HG02588 (cell line): ENCODE measurements around the gene OR2G3.

ENCODE experiments used
- ATAC-seq: cut with Tn5 transposase; IDR thresholded peaks from one replicate; pipeline ENCODE4 v1.9.1; 2021; ENCODE audit warnings: mild to moderate bottlenecking, moderate library complexity; ENCODE audit not compliant: unreplicated experiment

OR2G3 gene

DNA sequence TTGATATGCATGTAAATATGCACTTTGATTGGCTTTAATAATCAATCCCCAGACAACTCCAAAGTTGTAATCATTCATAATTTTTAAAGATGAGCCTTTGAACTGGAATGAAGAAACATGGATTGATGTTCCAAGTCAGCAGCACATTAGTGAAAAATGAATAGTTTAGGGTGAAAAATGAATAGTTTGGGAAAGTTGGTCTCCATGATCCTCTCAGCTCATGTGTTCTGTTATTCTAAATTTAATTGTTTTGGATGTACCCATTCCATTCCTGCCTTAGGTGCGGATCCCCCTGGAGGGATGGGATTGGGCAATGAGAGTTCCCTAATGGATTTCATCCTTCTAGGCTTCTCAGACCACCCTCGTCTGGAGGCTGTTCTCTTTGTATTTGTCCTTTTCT, at the start of gene OR2G3:
TSS of gene OR2G3 (plus strand) at position 301 of the 400 bp plus-strand sequence. CDS start at position 301, 0 bp downstream.
- no peak for ATAC-seq

DNA sequence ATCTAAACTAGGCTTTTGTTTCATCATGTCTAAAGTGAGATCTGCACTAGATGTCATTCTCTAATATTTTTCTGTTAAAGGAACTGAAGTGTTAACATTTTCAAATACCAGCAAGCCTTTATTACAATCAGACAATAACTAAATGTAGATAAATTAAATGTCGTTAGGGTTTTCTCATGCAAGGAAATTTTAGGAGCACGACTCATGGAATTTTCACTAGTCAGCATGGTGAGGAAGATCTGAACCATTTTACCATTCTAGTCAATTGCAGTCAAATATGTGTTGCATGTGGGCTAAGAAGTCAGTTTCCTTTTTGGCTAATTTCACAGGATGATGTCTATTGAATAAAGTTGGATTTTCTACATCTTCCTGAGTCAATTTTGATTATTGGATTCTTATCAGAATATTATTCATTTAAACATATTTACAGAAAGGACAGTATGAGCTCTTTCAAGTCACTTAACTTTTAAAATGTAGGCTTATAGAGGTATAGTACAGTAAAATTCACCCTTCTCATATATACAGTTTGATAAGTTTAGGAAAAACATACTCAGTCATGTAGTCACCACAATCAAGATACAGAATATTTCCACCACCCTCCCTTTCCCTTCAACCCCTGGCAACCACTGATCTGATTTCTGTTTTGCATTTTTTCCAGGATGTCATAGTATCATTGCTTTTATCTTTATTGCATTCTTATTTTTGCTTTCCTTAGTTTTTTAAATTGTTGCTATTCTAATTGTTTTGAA, 47.3 kb upstream of the OR2G3 start:
- no peak for ATAC-seq

DNA sequence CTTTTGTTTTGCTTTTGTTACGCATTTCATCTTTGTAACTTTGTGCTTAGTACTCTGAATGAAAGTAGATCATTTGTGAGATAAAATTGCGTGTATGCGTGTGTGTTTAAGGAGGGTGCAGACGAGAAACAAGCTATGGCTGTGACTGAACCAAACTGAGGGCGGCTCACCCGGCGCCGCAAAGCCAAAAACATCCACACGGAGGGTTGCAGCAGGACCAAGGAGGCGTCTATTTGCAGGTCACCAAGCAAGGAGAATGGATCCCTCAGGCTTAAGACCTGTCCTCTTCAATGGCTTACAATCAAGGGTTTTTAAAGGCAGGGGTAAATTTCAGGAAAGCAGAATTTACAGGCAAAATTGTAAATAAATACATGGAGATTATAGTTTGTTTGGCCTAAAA, 43.7 kb upstream of the OR2G3 start:
- no peak for ATAC-seq

DNA sequence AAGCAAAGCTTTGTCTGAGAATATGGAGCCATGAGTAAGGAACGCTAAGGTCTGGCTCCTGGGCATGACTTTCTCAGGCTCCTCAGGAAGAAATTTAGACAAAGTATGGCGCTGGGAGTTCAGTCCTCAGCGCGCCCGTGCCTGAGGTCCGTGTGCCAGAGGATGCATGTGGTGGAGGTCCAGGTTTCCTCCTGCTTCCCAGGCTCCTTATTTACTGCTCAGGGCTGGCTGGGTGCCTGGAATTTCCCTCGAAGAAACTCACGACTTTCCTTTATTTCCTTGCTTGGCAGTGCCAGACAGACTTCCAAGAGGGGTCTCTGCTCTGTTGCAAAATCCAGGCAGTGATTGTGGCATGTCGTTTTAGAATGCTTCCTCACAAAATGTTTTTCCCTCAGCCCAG, 43.2 kb upstream of the OR2G3 start:
- no peak for ATAC-seq

DNA sequence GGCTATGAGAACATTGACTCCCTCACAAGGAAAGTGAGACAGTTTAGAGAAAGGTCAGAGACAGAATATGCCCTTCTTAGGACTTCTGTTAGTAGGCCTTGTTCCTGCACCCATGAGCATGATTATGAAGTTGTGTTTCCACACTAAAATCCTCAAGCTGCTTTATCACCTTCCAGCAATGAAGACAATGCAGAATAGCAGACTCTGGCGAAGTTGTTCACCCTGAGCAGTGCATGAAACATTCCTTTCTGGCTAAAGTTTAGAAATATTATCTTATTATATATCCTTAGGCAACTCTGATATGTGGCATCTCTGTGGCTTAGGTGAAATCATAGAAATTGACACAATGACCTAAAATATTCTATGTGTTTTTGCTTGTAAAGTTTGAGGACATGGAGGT, 31.1 kb upstream of the OR2G3 start:
- ATAC-seq: no peak

DNA sequence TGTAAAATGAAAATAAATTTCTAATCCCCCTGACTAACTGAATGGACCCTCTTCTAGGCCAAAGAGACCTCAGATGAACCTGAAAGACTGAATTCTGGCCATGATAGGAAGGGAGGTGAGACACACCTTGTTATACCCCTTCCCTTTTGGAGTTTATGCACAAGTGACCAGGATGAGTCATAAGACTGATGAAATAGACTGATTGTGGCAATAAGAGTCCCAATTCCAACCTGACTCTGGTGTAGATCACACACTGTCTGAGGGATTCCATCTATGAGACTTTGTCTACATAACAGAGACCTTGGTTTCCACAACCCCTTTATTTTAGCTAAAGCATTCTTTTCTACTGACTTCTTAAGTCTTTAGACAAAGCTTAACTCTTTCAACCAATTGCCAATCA, 30.7 kb upstream of the OR2G3 start:
- ATAC-seq: no peak

DNA sequence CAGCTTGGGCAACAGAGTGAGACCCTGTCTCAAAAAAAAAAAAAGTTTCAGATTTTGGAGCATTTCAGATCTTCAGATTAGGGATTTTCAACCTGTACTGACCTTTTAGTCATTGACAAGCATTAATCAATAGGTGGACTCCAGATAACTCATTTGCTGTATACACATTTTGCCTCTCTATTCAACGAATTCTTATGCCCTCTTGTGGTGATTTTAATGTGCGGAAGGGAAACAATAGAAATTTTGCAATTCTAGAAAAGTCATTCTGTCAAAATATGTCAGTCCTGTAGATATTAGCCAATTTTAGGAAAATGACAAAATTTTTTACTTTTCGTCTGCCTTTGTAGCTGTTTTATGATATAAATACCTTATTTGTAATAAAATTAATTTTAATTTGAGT, 28.9 kb upstream of the OR2G3 start:
- no peak for ATAC-seq

DNA sequence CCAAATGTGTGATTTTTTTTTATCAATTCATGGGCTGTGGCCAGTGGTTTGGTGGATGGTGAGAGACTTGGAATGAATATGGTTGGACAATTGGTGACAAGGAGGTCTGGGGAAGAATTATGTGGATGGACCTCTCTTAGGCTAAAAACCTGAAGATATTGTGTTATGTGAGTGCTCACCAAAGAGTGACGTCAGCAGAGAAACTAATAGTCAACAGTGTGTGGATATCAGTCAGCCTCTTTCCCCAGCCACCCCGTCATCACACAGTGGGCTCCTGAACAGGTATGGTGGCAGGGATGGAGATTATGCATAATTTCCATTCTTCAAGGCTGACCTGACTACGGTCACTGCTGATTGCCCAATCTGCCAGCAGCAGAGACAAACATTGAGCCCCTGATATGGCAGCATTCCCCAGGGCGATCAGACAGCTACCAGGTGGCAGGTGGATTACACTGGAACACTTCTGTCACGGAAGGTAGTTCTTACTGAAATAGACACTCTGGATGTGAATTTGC, 26.4 kb upstream of the OR2G3 start:
- ATAC-seq: no peak

DNA sequence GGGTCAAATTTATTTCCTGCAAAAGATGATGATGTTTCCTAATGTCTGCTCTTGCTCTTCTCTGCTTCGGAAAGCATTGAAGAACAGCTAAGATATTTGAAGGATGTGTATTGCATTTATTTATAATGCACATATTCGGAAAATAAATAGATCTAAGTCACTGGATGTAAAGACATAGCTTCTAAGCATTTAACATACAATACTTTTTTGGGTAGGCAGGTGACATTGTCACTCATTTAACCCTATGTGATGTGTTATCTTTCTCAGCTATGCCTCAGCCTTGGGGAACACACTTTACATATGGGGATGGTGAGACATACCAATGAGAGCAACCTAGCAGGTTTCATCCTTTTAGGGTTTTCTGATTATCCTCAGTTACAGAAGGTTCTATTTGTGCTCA, 17.3 kb upstream of the OR2G3 start, which contains the start of gene OR2G2:
TSS of gene OR2G2 (plus strand) at position 301 of the 400 bp plus-strand sequence. CDS start at position 301, 0 bp downstream.
- no peak for ATAC-seq

DNA sequence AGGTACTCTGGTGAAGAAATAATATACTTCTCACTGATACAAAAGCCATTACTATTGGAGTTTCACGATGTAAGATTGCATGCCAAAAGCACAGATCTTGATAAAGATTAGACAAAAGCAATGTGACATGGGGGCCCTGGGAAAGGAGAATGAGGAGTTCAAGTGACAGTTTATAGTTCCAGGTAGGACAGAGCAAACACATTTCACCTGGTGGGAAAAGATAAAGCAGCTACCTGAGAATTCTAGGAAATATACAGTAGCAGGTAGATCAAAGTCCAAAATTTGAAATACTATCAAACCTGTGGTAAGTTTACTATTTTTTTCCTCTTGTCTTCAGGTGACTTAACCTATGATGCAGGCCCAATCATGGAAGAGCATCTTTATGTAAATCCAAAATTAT, 8.0 kb downstream of the OR2G3 start:
- ATAC-seq: no peak

DNA sequence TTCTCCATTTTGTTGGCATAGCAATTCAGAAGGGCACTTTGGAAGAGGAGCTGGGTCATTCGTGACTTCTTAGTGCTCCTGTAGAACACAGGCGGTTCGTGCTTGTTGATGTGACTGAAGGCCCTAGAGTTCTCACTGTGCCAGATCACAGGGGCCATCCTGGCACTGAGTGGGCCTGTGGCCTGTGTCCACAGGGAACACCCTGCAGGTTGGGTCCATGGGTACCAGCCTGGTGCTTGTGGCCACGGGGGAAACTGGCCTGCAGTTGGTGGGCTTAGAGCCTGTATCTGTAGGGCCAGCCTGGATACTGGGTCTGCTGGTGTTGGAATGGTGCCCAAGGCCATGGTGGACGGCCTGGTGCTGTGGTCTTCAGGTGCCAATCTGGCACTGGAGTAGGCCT, 9.2 kb downstream of the OR2G3 start:
- ATAC-seq: no peak

DNA sequence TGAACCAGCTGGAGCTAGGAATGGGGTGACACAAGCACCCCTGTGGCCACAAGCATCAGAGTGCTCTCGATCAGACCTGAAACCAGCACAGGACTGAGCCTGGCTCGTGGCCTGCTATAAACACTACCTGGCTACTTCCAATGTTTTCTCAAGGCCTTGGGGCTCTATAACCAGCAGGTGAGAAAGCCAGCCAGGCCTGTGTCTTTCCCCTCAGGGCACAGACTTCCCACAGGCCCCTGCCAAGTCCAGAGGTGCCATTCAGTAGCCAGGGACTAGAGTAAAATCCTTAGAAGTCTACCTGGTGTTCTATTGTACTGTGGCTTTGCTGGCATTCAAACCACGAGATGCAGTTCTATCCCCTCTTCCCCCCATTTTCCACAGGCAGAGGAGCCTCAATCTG, 22.6 kb downstream of the OR2G3 start:
- no peak for ATAC-seq

DNA sequence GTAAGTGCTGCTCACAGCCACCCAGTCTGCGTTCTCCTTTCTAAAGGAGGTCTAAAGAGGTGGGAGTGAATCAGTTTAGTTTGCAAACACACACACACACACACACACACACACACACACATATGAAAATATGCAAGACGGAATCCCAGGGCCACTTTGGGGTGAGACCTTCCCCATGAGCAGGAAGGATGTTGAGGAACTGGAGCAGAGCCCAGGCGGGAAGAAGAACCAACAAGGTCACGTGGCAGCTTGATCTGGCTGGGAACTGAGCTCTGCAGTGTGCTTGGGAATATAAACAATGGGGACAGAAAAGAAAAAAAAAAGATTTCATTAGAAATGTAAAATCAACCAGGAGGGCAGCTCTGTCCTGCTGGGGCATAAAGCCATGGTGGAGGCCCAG, 32.6 kb downstream of the OR2G3 start:
- ATAC-seq: no peak

DNA sequence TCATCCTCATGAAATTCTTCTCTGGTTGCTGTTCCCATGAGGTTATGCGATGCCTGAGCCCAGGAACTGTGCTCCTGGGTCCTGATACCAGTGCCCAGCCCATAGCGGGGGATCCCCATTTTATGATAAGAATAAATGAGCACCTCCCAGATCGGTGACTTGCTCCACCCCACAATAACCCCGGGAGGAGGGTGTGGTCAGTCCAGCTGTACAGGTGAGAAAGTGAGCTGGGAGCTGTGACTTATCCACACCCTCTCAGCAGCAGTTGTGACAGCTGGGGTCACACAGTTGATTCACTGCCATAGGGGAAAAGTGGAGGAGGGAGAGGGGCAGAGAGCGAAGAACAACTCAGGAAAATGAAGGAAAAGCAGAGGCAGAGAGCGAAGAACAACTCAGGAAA, 33.4 kb downstream of the OR2G3 start:
- no peak for ATAC-seq

DNA sequence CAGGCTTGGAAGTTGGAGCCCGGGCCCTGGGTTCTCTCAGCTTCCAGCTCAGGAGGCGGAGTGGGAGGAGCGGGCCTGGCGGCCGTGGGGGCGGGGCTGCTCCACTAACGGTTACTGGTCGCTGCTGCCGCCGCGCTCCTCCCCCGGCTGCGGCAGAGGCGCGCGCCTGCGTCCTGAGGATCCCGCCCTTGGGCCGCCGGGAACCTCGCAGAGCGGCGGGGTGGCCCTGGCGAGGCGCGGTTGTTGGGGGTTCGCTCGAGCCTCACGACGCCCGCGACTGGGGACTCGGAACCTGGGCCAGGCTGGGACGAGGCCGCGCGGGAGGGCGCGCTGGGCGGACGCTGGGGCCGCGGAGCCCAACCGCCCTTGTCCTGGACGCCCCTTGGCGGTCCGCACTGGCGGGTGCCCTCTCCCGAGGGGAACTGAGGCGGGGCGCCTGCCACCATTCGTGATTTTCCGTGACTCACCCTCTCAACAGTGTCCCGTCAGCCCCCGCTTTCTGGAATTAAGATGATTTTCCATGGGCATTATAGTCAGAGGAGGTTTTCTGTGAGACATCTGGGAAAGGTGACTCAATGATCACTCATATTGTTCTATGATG, 34.1 kb downstream of the OR2G3 start:
- no peak for ATAC-seq

DNA sequence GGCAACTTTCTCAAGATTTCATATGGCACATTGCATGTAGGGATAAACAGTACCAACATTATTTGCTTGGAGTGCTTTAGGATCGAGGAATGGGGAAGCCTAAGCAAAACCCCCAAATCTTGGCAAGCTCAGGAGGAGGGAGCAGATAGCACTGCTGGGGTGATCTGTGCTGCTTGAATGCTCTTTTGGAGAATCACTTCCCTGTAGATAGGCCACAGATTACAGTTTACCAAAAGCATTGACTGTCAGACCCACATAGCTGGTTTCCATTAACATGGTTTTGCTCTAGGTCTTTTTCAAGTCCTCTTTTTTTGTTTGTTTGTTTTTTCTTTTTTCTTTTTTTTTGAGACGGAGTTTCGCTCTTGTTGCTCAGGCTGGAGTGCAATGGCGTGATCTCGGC, 37.4 kb downstream of the OR2G3 start:
- no peak for ATAC-seq

DNA sequence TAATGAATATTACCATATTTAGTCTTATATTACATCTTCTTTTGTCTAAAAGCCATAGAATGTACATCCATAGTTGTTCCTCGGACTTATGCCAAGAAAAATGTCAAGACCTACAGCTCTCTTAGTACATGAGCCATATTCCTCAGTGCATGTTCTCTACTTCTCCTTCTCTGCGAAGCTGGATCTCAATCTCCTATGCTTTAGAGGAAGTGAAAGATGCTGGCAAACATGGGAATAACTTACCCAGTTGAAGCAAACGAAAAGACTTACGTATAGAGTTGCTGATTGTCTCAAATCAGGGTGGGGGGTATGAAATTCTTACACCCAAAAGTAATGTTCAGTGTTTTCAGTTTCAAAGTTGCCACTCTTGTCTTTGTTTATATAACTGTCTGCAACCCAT, 41.5 kb downstream of the OR2G3 start:
- no peak for ATAC-seq

DNA sequence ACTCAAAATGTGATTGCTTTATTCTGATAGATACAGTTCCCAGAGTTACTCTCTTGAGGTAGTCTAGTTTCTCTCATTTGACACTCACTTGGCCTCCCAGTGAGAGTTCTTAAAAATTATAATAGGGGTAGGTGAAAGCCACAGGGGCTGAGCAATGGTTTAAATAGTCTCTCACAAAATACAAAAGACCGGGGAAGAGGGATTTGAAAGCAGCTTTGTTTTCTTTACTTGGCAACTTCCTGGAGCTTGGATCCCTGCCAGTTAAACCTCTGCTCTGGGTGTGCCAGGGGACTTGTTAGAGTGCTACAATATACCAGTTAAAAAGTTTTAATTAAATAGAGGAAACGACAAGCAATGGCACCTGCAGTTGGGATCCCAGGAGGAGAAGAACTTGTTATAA, 42.5 kb downstream of the OR2G3 start:
- ATAC-seq: no peak

DNA sequence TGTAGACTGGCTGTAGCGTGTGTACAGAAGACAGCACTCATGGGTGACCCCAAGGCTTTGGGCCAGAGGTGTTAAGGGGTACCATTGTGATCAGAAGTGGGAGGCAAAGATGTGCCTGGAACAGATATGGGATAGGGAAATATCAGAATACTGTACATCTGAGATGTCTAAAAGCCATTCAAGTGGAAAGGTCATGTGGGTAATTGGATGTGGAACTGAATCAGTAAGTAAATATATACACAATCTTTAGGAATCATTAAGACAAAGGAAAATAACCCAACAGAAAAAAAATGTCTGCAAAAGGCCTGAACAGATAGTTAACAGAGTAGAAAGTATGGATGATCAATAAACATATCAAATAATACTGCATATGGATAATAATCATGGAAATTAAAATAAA, 47.7 kb downstream of the OR2G3 start:
- ATAC-seq: no peak
